ENCODE results near the gene GGA1. TPM values are rescaled to one million over a fixed set of nuclear protein-coding genes. Genes with fewer than 3 reads are reported as not detected.

GGA1 gene
- total and polyA plus RNA-seq, 11 donors, result 22.7 to 45.7 (median 27.4) TPM

DNA sequence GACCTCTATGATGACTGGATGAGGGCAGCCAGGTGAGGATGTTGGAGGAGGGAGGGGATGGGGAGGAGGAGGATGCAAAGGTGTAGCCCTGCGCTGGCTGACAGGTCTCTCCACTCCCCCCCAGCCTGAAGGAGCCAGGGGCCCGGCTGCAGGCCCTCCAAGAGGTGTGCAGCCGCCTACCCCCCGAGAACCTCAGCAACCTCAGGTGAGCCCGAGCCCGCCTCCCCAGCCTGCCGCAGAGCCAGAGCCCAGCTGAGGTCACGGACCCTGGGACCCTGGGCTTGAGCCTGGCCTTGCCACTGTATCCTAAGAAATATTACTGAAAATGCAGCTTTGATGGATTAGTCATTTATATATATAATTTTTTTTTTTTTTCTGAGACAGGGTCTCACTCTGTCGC is 38.7 kb downstream of the GGA1 start:
- Histone ChIP-seq H3K27me3 (no peaks in the 10 kb centered on the region), H3K4me3 (no peak overlapping the region), H3K27ac (no peak overlapping the region), H3K4me1 (peaks cover 0 to 16% (median 3%) of the 10 kb centered on the region in 12 donors), H3K9me3 (no peaks in the 10 kb centered on the region), H3K36me3 (peaks cover 0 to 98% (median 0%) of the 10 kb centered on the region in 9 donors)
- no peak for DNase-seq
- WGBS, 4 donors, result 92 to 98% (median 97%) methylated on average over 9 of the region's 9 CpGs
- intact Hi-C loops (cut with DNase I), result loop anchor here in 3 of 10 donors (5.0 to 10.0 kb wide), 4 partner anchors 40 to 147 kb away; partner anchors contain the start of gene NOL12 (in 1 of the 3)
- no peak for ATAC-seq
- no peak for TF ChIP-seq POLR2A (IDR thresholded peaks at IDR 0.05)
- TF ChIP-seq, protein P1, sequence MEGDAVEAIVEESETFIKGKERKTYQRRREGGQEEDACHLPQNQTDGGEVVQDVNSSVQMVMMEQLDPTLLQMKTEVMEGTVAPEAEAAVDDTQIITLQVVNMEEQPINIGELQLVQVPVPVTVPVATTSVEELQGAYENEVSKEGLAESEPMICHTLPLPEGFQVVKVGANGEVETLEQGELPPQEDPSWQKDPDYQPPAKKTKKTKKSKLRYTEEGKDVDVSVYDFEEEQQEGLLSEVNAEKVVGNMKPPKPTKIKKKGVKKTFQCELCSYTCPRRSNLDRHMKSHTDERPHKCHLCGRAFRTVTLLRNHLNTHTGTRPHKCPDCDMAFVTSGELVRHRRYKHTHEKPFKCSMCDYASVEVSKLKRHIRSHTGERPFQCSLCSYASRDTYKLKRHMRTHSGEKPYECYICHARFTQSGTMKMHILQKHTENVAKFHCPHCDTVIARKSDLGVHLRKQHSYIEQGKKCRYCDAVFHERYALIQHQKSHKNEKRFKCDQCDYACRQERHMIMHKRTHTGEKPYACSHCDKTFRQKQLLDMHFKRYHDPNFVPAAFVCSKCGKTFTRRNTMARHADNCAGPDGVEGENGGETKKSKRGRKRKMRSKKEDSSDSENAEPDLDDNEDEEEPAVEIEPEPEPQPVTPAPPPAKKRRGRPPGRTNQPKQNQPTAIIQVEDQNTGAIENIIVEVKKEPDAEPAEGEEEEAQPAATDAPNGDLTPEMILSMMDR (IDR thresholded peaks at IDR 0.05), result no peak

- Histone ChIP-seq H3K27me3 (no peaks in the 10 kb centered on the region), H3K36me3 (peaks cover 0 to 100% (median 0%) of the 10 kb centered on the region in 9 donors), H3K27ac (no peak overlapping the region), H3K4me3 (no peak overlapping the region), H3K9me3 (no peaks in the 10 kb centered on the region), H3K4me1 (peaks cover 0 to 10% (median 3%) of the 10 kb centered on the region in 12 donors)
- TF ChIP-seq, protein P1 (IDR thresholded peaks at IDR 0.05), result no peak
- ATAC-seq (no peak), DNase-seq (no peak)
- WGBS, 4 donors, result 84 to 91% (median 86%) methylated on average over 7 to 9 of the region's 9 CpGs
- intact Hi-C loops (cut with DNase I), result loop anchor here in 3 of 10 donors (5.0 to 10.0 kb wide), 4 partner anchors 39 to 147 kb away; partner anchors contain the start of gene NOL12 (in 1 of the 3)
Observed at GRCh38 chr22:37647928-37648327, 39.3 kb downstream of the GGA1 start.

DNA sequence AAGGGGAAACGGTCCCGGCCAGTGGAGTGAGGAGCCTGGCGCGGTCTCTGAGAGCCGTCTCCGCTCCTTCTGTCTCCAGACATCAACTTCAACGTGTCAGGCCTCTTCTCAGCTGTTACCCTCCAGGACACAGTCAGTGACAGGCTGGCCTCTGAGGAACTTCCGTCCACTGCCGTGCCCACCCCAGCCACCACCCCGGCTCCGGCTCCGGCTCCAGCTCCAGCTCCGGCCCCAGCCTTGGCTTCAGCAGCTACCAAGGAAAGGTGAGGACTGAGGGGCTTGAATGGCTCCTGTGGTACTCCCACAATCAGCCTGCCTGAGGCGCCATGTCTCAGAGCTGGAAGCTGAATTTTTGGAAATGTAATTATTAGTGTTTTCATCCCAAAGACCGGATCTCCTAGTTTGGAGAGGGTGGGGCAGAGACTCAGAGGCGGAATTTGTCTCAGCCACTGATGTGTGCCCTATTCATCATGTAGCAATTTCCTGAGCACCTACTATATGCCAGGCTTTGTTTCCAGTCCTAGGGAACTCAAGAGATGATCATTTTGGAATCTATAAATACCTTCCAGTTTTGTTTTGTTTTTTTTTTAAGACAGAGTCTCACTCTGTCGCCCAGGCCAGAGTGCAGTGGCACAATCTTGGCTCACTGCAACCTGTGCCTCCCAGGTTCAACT is 42.0 kb downstream of the GGA1 start:
- WGBS, 4 donors, result 95 to 97% (median 96%) methylated on average over 17 of the region's 17 CpGs
- Histone ChIP-seq H3K36me3 (peaks cover 0 to 91% (median 0%) of the 10 kb centered on the region in 9 donors), H3K9me3 (no peaks in the 10 kb centered on the region), H3K27ac (no peak overlapping the region), H3K27me3 (no peaks in the 10 kb centered on the region), H3K4me1 (peaks cover 0 to 2% (median 0%) of the 10 kb centered on the region in 12 donors), H3K4me3 (no peak overlapping the region)
- TF ChIP-seq POLR2A (IDR thresholded peaks at IDR 0.05), result no peak
- TF ChIP-seq, protein P1 (IDR thresholded peaks at IDR 0.05), result no peak
- DNase-seq (no peak), ATAC-seq (no peak)
- intact Hi-C loops (cut with DNase I), result no loop called here

DNA sequence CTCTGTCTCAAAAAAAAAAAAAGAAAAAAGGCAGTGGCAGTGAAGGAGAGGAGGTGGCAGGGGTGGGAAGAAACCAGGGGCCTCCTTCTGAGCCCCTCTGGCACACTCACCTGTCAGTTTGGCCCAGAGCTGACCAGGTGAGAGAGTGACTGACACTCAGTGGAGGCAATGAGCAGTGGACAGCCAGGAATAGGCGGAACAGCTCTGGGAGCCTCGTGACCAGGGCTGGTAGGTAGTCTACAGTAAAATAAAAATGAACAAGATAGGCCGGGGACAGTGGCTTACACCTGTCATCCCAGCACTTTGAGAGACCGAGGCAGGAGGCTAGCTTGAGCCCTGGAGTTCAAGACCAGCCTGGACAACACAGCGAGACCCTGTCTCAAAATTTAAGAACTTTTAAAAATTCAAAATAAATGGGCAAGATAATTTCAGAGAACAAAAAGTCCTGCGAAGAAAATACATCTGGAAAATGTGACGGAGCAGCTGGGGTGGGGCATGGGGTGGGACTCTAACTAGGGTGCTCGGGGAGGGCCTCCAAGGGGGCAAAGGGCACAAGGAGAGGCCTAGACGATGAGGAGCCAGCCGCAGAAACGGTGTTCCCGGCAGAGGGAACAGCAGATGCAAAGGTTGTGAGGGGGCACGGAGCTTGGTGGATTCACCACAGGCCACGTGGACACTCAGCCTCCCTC is 46.1 kb downstream of the GGA1 start:
- intact Hi-C loops (cut with DNase I), result no loop called here
- 75 to 79% (median 77%) methylated on average over 14 of the region's 14 CpGs for WGBS, 4 donors
- Histone ChIP-seq H3K4me3 (no peak overlapping the region), H3K4me1 (peaks cover 0 to 26% (median 14%) of the 10 kb centered on the region in 12 donors), H3K27me3 (no peaks in the 10 kb centered on the region), H3K9me3 (no peaks in the 10 kb centered on the region), H3K36me3 (peaks cover 0 to 50% (median 0%) of the 10 kb centered on the region in 9 donors), H3K27ac (no peak overlapping the region)
- DNase-seq (no peak), ATAC-seq (no peak)
- TF ChIP-seq, protein P1 (IDR thresholded peaks at IDR 0.05), result no peak
- TF ChIP-seq POLR2A (IDR thresholded peaks at IDR 0.05), result no peak

All from heart left ventricle (tissue), 16 donors.